GM12873 (cell line): Measurements from ENCODE around the gene ERVH48-1.

Experiments used
- CTCF ChIP-seq: IDR thresholded peaks from 2 replicates; pipeline ENCODE4 v1.5.1; 2012; ENCODE audit warnings: low read depth, mild to moderate bottlenecking, moderate library complexity, low read length, control low read depth; ENCODE audit not compliant: insufficient read depth; ENCODE audit errors: missing control alignments

ERVH48-1 gene

DNA sequence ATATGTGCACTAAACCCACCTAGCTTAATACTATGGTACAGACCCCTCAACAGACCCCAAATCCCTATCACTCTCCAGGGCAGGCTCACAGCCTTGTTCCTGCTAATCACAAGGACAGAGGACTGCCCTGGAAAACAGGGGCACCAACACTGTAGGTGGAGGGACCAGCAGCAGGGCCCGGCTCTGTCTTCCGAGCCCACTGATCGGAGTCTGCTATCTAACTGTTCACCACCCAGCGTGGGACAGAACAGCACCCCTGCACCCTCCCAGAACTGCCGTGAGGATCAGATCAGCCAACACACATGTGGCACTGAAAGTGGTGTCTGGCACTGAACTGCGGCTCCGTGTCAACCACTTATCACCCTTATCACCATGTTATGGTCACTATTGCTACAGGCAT, 52.3 kb downstream of the ERVH48-1 start:
- no peak for TF ChIP-seq CTCF

DNA sequence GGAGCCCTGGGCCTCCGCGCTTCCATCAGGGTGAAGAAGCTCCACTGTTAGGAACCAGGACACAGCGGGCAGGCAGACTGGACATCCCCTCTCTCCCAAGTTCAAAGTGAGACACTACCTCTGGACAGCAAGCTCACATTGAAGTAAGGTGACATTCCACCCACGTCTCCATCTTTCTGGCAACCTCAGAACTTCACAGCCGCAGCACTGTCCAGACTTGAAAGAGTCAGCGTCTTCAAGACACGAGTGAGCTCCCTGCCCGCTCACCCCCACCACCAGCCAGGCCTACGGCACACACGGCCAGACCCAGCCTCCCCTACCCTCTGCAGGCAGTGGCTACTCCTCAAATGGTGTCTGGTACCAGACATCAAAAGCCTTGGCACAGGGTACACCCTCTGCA, 57.2 kb downstream of the ERVH48-1 start:
- TF ChIP-seq CTCF, result no peak
